Lung (tissue), 12 donors: ENCODE measurements around the gene CDH13. TPM values are rescaled to one million over a fixed set of nuclear protein-coding genes. Genes with fewer than 3 reads are reported as not detected.

ENCODE experiments used
- ATAC-seq: fragments of 200-7000 bp; cut with Tn5 transposase; one replicate; pipeline ENCODE4 v1.9.1; 2020; ENCODE audit warnings: moderate number of reproducible peaks; ENCODE audit not compliant: insufficient read depth, low FRiP score
- DNase-seq, 3 donors: peaks; one replicate each; pipeline ENCODE4 v3.0.0-alpha.2; 2013 to 2017
- H3K27ac ChIP-seq, 2 donors: one replicate each; pipeline ENCODE4 v1.5.1; 2013; ENCODE audit warnings: mild to moderate bottlenecking in 2 of 2, moderate library complexity in 2 of 2, control low read depth in 1 of 2, inconsistent platforms in 1 of 2, low read depth in 1 of 2, low read length in 1 of 2
- H3K27me3 ChIP-seq, 3 donors: one replicate each; pipeline ENCODE4 v1.5.1; 2013; ENCODE audit warnings: low read length in 2 of 3; ENCODE audit not compliant: control insufficient read depth in 3 of 3, insufficient read depth in 3 of 3
- H3K36me3 ChIP-seq, 4 donors: one replicate each; pipeline ENCODE4 v1.5.1; 2013; ENCODE audit warnings: low read length in 4 of 4, mild to moderate bottlenecking in 1 of 4, moderate library complexity in 1 of 4; ENCODE audit not compliant: control insufficient read depth in 4 of 4, insufficient read depth in 4 of 4
- H3K4me1 ChIP-seq, 5 donors: one replicate each; pipeline ENCODE4 v1.5.1; 2013; ENCODE audit warnings: low read length in 5 of 5, mild to moderate bottlenecking in 2 of 5, moderate library complexity in 1 of 5; ENCODE audit not compliant: control insufficient read depth in 5 of 5, insufficient read depth in 5 of 5
- H3K4me3 ChIP-seq: one replicate; pipeline ENCODE4 v1.5.1; 2013; ENCODE audit warnings: mild to moderate bottlenecking, control low read depth, moderate library complexity
- H3K9ac ChIP-seq, 2 donors: one replicate each; pipeline ENCODE4 v1.5.1; 2013; ENCODE audit warnings: low read length in 2 of 2, control low read depth in 1 of 2; ENCODE audit not compliant: insufficient read depth in 1 of 2
- H3K9me3 ChIP-seq, 4 donors: one replicate each; pipeline ENCODE4 v1.5.1; 2013; ENCODE audit warnings: low read length in 3 of 4, mild to moderate bottlenecking in 1 of 4, moderate library complexity in 1 of 4; ENCODE audit not compliant: control insufficient read depth in 4 of 4, insufficient read depth in 3 of 4
- WGBS, 2 donors: extraction: QIAGEN DNeasy Blood & Tissue Kit; methylation state at CpG; one replicate each; pipeline ENCODE4 v1.1.7; 2013; 5-methylcytosine and 5-hydroxymethylcytosine counted together
- polyA plus RNA-seq, 2 donors: library from polyadenylated mRNA; stranded (reverse); fragments of 200-250 nt; gene quantifications; one replicate each; pipeline ENCODE4 v1.2.1, GENCODE V29; 2013
- total RNA-seq, 2 donors: library from RNA; depleted of rRNA in 1 of 2; stranded (reverse); fragments of >200 nt in 1 of 2; gene quantifications; one replicate each; pipeline ENCODE4 v1.2.1, GENCODE V29; 2014 to 2021
- TF ChIP-seq, protein P1 (sequence below): IDR thresholded peaks from 2 replicates; pipeline ENCODE4 v1.5.1; 2012; ENCODE audit warnings: mild to moderate bottlenecking; ENCODE audit errors: control extremely low read depth, extremely low read depth
- donor health status: control.
- donor health status: control.
- donor health status: Bipolar disorder and iron deficiency.
- donor health status: healthy.
- donor health status: DM: yes; HTN: yes; CAD: no.

CDH13 gene
- total and polyA plus RNA-seq, 4 donors, result 2.1 to 12.3 (median 7.3) TPM

DNA sequence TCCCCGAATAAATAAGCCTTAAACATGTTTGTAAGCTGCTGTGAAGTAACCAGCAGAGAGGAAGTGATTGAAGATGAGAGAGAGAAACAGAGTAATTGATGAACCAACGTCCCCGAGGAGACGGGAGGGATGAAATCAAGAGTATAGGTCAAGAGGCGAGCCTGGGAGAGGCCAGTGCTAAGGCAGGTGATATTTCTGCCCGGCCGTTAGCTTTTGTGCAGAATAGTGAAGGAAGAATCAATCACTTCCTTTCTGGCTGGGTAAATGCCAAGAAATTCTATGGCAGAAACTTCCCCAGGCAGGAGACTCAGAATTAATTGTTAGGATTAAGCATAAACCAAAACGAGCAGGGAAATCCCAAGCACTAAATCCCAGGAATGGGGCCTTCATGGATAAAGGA, 273.8 kb downstream of the CDH13 start:
- DNase-seq (peak in 1 of 3 donors; percentile 38), ATAC-seq (no peak)
- Histone ChIP-seq H3K9me3 (no peaks in the 10 kb centered on the region), H3K4me3 (no peak overlapping the region), H3K4me1 (no peaks in the 10 kb centered on the region), H3K36me3 (no peaks in the 10 kb centered on the region), H3K27ac (no peak overlapping the region), H3K9ac (no peak overlapping the region), H3K27me3 (no peaks in the 10 kb centered on the region)
- TF ChIP-seq, protein P1, sequence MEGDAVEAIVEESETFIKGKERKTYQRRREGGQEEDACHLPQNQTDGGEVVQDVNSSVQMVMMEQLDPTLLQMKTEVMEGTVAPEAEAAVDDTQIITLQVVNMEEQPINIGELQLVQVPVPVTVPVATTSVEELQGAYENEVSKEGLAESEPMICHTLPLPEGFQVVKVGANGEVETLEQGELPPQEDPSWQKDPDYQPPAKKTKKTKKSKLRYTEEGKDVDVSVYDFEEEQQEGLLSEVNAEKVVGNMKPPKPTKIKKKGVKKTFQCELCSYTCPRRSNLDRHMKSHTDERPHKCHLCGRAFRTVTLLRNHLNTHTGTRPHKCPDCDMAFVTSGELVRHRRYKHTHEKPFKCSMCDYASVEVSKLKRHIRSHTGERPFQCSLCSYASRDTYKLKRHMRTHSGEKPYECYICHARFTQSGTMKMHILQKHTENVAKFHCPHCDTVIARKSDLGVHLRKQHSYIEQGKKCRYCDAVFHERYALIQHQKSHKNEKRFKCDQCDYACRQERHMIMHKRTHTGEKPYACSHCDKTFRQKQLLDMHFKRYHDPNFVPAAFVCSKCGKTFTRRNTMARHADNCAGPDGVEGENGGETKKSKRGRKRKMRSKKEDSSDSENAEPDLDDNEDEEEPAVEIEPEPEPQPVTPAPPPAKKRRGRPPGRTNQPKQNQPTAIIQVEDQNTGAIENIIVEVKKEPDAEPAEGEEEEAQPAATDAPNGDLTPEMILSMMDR, result no peak
- WGBS, 2 donors, result 54 to 62% methylated on average over 8 of the region's 8 CpGs

DNA sequence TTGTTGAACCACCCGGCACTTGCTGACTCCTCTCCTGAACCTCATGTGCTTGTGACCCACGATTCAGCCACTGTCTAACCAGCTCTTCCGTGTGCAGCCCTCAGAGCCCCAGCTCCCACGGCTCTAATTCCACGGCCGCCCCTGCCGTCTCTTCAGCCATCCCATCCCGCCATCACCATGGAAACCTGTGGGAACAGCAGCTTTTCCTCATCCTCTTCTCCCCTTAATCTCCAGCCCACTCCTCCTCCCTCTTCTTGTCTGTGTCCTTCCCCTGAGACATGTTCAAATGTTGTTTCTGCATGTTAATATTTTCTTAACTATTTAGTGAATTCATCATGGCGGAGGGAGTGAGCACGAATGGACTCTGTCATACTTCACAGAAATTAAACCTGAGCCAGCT, 285.2 kb downstream of the CDH13 start:
- no peak overlapping the region for H3K4me3 ChIP-seq
- 90 to 94% methylated on average over 10 of the region's 10 CpGs for WGBS, 2 donors
- H3K36me3 ChIP-seq, result no peaks in the 10 kb centered on the region
- no peak for DNase-seq
- no peak overlapping the region for H3K27ac ChIP-seq
- peaks cover 0 to 5% (median 0%) of the 10 kb centered on the region in 5 donors for H3K4me1 ChIP-seq
- no peak for ATAC-seq
- no peak overlapping the region for H3K9ac ChIP-seq
- TF ChIP-seq, protein P1, result no peak
- peaks cover 0 to 5% (median 0%) of the 10 kb centered on the region in 4 donors for H3K9me3 ChIP-seq
- H3K27me3 ChIP-seq, result no peaks in the 10 kb centered on the region

DNA sequence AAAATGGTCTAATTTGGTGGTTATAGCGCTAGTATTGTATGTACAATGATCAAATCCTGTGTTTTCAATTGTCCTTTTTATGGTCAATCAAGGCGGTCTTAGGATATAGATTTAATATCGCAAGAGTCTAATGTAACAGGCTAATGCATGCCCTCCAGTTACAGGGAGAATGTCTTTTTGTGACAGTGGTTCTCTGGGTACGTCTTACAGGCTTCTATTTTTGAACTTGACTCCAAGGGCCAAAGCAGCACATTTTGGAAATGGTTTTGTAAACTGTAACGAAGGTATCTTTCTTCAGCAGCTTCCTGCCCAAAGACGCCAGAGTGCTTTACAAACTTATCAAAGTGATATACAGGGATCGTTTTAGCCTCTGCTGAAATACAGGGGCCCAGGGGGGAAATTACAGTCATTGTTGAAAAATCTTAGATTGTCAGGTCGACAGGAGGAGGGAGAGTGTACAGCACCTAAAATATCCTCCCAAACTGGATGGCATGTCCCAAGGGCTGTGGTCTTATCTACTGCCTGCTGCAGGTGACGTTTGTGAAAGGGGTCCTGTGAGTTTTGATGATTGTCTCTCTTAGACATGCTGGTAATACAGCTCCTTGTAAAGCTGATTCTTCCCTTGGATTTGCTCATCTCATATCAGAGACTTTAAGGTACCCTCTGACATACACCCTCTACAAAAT, 288.5 kb downstream of the CDH13 start:
- no peak overlapping the region for H3K27ac ChIP-seq
- peaks cover 0 to 2% (median 0%) of the 10 kb centered on the region in 4 donors for H3K36me3 ChIP-seq
- DNase-seq (no peak), ATAC-seq (no peak)
- peaks cover 0 to 5% (median 0%) of the 10 kb centered on the region in 5 donors for H3K4me1 ChIP-seq
- TF ChIP-seq, protein P1, result no peak
- H3K4me3 ChIP-seq, result no peak overlapping the region
- WGBS, 2 donors, result 63 to 67% methylated on average over 9 of the region's 9 CpGs
- H3K9me3 ChIP-seq, result peaks cover 0 to 5% (median 0%) of the 10 kb centered on the region in 4 donors
- H3K9ac ChIP-seq, result no peak overlapping the region
- no peaks in the 10 kb centered on the region for H3K27me3 ChIP-seq
